ENCODE data around the gene PNMA8A.

- TF ChIP-seq CTCF (optimal IDR thresholded peaks at IDR 0.05 in 1 of 3, IDR thresholded peaks at IDR 0.05 in 1 of 3, conservative IDR thresholded peaks at IDR 0.05 in 1 of 3; ENCODE audit: extremely low read depth in 1 of 3, insufficient read depth in 2 of 3, low read length in 3 of 3) (no peak), EZH2 (IDR thresholded peaks at IDR 0.05; ENCODE audit: low read length) (no peak)
Measured at GRCh38 chr19:46453661-46454060, 17.7 kb downstream of the PNMA8A start.

All from keratinocyte (primary cell).